HepG2 (cell line): ENCODE data around the gene ARHGAP22. TPM values are rescaled to one million over a fixed set of nuclear protein-coding genes. Genes with fewer than 3 reads are reported as not detected.

Experiments
- ATAC-seq: fragments of 200-7000 bp; cut with Tn5 transposase; 3 replicates; pipeline ENCODE4 v1.9.1; 2020; ENCODE audit warnings: mild to moderate bottlenecking, moderate library complexity
- BruUV-seq: library from RNA; stranded (reverse); fragments of 400-500 nt; replicated peaks from 2 replicates; lab custom pipeline; 2021; lab: Mats Ljungman, UMichigan
- CTCF ChIA-PET: fragments of 300-600 bp; formaldehyde crosslinking; extraction: SDS; loops from one replicate; lab custom pipeline; 2021; ENCODE audit warnings: low total read pairs, inconsistent platforms, low intra/inter-chr PET ratio; lab: Yijun Ruan, JAX
- POLR2A ChIA-PET: fragments of 350-600 bp; sonication (Branson Sonifier 250); formaldehyde crosslinking; loops from one replicate; lab custom pipeline; 2020; ENCODE audit warnings: antibody characterized with exemption, inconsistent platforms; lab: Yijun Ruan, JAX
- DNase-seq: peaks from one replicate; pipeline ENCODE4 v3.0.0-alpha.2; 2015; ENCODE audit warnings: low spot score
- FAIRE-seq: peaks from 3 replicates; lab custom pipeline; 2011; peaks lifted over from hg19 to GRCh38; lab: Jason Lieb, UNC
- H2AFZ ChIP-seq: one replicate; pipeline ENCODE4 v1.6.1; 2011; ENCODE audit warnings: low read length, inconsistent platforms
- H3K27ac ChIP-seq: fragments of 300-600 bp; 3 replicates; pipeline ENCODE4 v1.8.0; 2011; ENCODE audit warnings: mixed run types, mild to moderate bottlenecking, mixed read lengths, low read length, inconsistent platforms; ENCODE audit not compliant: insufficient read depth; ENCODE audit errors: extremely low read length
- H3K27me3 ChIP-seq, 2 experiments: fragments of 200-600 bp in 1 of 2; 2 replicates in 1 of 2; 3 replicates in 1 of 2; pipeline versions ENCODE4 v1.6.0 to v1.8.0; 2011; ENCODE audit warnings: low read length in 2 of 2, mild to moderate bottlenecking in 2 of 2, moderate library complexity in 2 of 2, inconsistent platforms in 1 of 2; ENCODE audit not compliant: insufficient read depth in 2 of 2, control insufficient read depth in 1 of 2
- H3K36me3 ChIP-seq, 2 experiments: fragments of 200-600 bp in 1 of 2; replicated peaks in 1 of 2; 2 replicates in 1 of 2; 3 replicates in 1 of 2; pipeline versions ENCODE4 v1.5.1 to v1.8.0; 2011; ENCODE audit warnings: low read length in 2 of 2, inconsistent platforms in 1 of 2; ENCODE audit not compliant: insufficient read depth in 2 of 2, control insufficient read depth in 1 of 2
- H3K4me1 ChIP-seq: 2 replicates; pipeline ENCODE4 v1.5.1; 2012; ENCODE audit warnings: low read length, inconsistent platforms; ENCODE audit not compliant: insufficient read depth
- H3K4me2 ChIP-seq: 2 replicates; pipeline ENCODE4 v1.6.0; 2011; ENCODE audit warnings: low read depth, low read length, inconsistent platforms
- H3K4me3 ChIP-seq, 3 experiments: fragments of 200-600 bp in 1 of 3; sonication (generic), shearing (Covaris generic) in 1 of 3; replicated peaks in 1 of 3; 2 replicates each; pipeline ENCODE4 v1.5.1; 2011 to 2016; ENCODE audit warnings: low read length in 3 of 3, inconsistent platforms in 2 of 3, low read depth in 2 of 3, mild to moderate bottlenecking in 2 of 3, control low read depth in 1 of 3, mixed read lengths in 1 of 3; ENCODE audit not compliant: insufficient read depth in 1 of 3
- H3K79me2 ChIP-seq: one replicate; pipeline ENCODE4 v1.6.1; 2011; ENCODE audit warnings: low read length, inconsistent platforms; ENCODE audit not compliant: insufficient read depth
- H3K9ac ChIP-seq: 2 replicates; pipeline ENCODE4 v1.6.0; 2011; ENCODE audit warnings: mild to moderate bottlenecking, low read depth, low read length, inconsistent platforms; ENCODE audit not compliant: insufficient read depth
- H3K9me3 ChIP-seq: 2 replicates; pipeline ENCODE4 v1.5.1; 2012; ENCODE audit warnings: mild to moderate bottlenecking, low read length
- H4K20me1 ChIP-seq: 2 replicates; pipeline ENCODE4 v1.6.0; 2011; ENCODE audit warnings: inconsistent platforms, mild to moderate bottlenecking, low read length, moderate library complexity; ENCODE audit not compliant: insufficient read depth
- GPN1 ChIP-seq: sonication (generic); formaldehyde crosslinking; IDR thresholded peaks from 2 replicates; pipeline ENCODE4 v1.5.1; 2020; ENCODE audit warnings: missing genetic modification reagents, borderline replicate concordance
- SUZ12 ChIP-seq: fragments of 150-350 bp; IDR thresholded peaks from 2 replicates; pipeline ENCODE4 v1.6.1; 2014; ENCODE audit warnings: low read depth, low read length
- ZNF589 ChIP-seq: sonication (generic); formaldehyde crosslinking; conservative IDR thresholded peaks from 2 replicates; pipeline ENCODE4 v1.8.0; 2022; ENCODE audit warnings: mild to moderate bottlenecking, moderate library complexity, missing genetic modification reagents
- ZNF83 ChIP-seq: sonication (generic); formaldehyde crosslinking; IDR thresholded peaks from 2 replicates; pipeline ENCODE4 v1.4.0; 2020; ENCODE audit warnings: missing genetic modification reagents, mild to moderate bottlenecking, borderline replicate concordance
- WGBS: methylation state at CpG from one replicate; pipeline ENCODE4 v1.1.6; 2017; ENCODE audit warnings: low lambda C conversion rate; 5-methylcytosine and 5-hydroxymethylcytosine counted together
- in situ Hi-C: cut with HindIII; loops from 2 replicates; pipeline ENCODE4 v1.10.0; 2017; ENCODE audit warnings: low pct_unique_long_range_greater_than_20kb; ENCODE audit not compliant: extremely low pct_ligation_motif_present
- intact Hi-C: fragments of 100-400 bp; cut with micrococcal nuclease; formaldehyde crosslinking; loops from one replicate; pipeline ENCODE4 v1.10.0; 2022; ENCODE audit not compliant: unreplicated experiment
- polyA plus RNA-seq, 8 experiments: library from polyadenylated mRNA; depleted of rRNA in 3 of 8; stranded (reverse) in 7 of 8; unstranded in 1 of 8; fragments of >200 nt; fragmentation: Illumina TruSeq in 4 of 8; extraction: Trizol in 4 of 8; gene quantifications; 2 replicates each; pipeline versions ENCODE4 v1.2.1 to v1.2.3, GENCODE V29; 2011 to 2016; ENCODE audit warnings: low read depth in 4 of 8, missing spikeins in 1 of 8, mixed read lengths in 1 of 8; ENCODE audit not compliant: insufficient read depth in 1 of 8
- total RNA-seq, 5 experiments: library from RNA; depleted of rRNA; stranded (reverse); fragments of >200 nt; fragmentation: Illumina TruSeq; extraction: Trizol; gene quantifications; 2 replicates each; pipeline ENCODE4 v1.2.3, GENCODE V29; 2016; ENCODE audit warnings: low read depth in 1 of 5
- TF ChIP-seq, protein P1 (sequence below): sonication (generic); formaldehyde crosslinking; IDR thresholded peaks from 2 replicates; pipeline ENCODE4 v1.4.0; 2020; ENCODE audit warnings: missing genetic modification reagents, borderline replicate concordance

Gene ARHGAP22
- total and polyA plus RNA-seq, 2 of the 13 experiments (the other 11 are each of a cell fraction or from before 2014, with no cell fraction given), result 0.08 to 0.38 TPM

DNA sequence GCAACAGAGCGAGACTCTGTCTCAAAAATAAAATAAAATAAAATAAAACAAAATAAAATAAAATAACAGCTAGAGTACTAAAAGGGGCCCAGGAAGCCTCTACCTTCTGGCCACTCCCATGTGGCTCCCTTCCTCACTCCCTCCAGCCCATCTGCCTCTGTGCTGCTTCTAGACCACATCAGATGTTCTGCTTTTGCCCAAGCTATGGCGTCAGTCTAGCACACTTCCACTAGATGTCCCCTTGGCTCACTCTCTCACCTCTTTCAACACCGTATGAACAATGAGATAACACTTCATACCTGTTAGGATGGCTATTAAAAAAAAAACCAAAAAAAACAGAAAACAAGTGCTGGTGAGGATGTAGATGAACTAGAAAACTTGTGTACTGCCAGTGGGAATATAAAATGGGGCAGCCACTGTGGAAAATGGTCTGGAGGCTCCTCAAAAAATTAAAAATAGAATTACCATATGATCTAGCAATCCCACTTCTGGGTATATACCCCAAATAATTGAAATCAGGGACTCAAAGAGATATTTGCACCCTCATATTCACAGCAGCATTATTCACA, 132.3 kb downstream of the ARHGAP22 start:
- CTCF ChIA-PET, result no interaction called here
- WGBS, result 35% methylated on average over 3 of the region's 3 CpGs
- Histone ChIP-seq H3K79me2 (no peaks in the 10 kb centered on the region), H3K4me1 (peaks cover 12% of the 10 kb centered on the region; the same call in 1 of the 2 replicates), H3K4me2 (no peak overlapping the region), H3K27ac (no peak overlapping the region)
- intact Hi-C loops, result no loop called here
- in situ Hi-C loops, result no loop called here
- TF ChIP-seq GPN1 (no peak), ZNF589 (CRISPR knock-in tag) (no peak), ZNF83 (no peak), SUZ12 (no peak)
- TF ChIP-seq, protein P1, sequence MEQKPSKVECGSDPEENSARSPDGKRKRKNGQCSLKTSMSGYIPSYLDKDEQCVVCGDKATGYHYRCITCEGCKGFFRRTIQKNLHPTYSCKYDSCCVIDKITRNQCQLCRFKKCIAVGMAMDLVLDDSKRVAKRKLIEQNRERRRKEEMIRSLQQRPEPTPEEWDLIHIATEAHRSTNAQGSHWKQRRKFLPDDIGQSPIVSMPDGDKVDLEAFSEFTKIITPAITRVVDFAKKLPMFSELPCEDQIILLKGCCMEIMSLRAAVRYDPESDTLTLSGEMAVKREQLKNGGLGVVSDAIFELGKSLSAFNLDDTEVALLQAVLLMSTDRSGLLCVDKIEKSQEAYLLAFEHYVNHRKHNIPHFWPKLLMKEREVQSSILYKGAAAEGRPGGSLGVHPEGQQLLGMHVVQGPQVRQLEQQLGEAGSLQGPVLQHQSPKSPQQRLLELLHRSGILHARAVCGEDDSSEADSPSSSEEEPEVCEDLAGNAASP, result no peak
- TF ChIP-seq, all 625 proteins: peak for 0
- Histone ChIP-seq H4K20me1 (no peaks in the 10 kb centered on the region), H3K36me3 (no peaks in the 10 kb centered on the region), H2AFZ (no peak overlapping the region), H3K27me3 (peaks cover 0 to 11% of the 10 kb centered on the region in 2 experiments; a peak in 1 of 5 replicates), H3K9ac (no peak overlapping the region), H3K9me3 (no peaks in the 10 kb centered on the region), H3K4me3 (no peak overlapping the region)
- ATAC-seq (no peak), FAIRE-seq (no peak), DNase-seq (no peak)
- no TSS peak for BruUV-seq
- POLR2A ChIA-PET, result no interaction called here
